GM12872 (cell line): ENCODE measurements around the gene CXCL14.

Experiments
- TF ChIP-seq, protein P1 (sequence below): IDR thresholded peaks from 3 replicates; pipeline ENCODE4 v1.5.1; 2011; ENCODE audit warnings: low read depth, mild to moderate bottlenecking, low read length, moderate library complexity; ENCODE audit not compliant: insufficient read depth

The CXCL14 gene

DNA sequence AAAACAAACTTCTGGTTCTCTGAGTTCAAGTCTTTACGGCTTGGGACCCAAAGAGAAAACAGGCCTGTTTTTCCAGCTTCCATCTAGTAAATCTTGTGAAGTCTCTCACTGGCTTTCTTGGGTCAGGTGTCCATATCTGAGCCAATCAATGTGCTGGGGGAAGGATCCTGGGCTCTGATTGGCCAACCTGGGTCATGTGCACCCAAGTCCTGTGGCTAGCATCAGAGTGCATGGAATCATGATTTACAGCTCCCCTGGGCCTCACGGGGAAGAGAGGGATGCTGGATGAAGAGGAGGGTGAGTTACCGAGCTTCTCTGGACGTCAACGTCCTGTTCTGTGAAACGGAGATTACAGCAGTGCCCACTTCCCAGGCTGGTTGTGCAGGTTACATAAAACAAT lies 19.4 kb downstream of the CXCL14 start:
- TF ChIP-seq, protein P1, sequence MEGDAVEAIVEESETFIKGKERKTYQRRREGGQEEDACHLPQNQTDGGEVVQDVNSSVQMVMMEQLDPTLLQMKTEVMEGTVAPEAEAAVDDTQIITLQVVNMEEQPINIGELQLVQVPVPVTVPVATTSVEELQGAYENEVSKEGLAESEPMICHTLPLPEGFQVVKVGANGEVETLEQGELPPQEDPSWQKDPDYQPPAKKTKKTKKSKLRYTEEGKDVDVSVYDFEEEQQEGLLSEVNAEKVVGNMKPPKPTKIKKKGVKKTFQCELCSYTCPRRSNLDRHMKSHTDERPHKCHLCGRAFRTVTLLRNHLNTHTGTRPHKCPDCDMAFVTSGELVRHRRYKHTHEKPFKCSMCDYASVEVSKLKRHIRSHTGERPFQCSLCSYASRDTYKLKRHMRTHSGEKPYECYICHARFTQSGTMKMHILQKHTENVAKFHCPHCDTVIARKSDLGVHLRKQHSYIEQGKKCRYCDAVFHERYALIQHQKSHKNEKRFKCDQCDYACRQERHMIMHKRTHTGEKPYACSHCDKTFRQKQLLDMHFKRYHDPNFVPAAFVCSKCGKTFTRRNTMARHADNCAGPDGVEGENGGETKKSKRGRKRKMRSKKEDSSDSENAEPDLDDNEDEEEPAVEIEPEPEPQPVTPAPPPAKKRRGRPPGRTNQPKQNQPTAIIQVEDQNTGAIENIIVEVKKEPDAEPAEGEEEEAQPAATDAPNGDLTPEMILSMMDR, result no peak

DNA sequence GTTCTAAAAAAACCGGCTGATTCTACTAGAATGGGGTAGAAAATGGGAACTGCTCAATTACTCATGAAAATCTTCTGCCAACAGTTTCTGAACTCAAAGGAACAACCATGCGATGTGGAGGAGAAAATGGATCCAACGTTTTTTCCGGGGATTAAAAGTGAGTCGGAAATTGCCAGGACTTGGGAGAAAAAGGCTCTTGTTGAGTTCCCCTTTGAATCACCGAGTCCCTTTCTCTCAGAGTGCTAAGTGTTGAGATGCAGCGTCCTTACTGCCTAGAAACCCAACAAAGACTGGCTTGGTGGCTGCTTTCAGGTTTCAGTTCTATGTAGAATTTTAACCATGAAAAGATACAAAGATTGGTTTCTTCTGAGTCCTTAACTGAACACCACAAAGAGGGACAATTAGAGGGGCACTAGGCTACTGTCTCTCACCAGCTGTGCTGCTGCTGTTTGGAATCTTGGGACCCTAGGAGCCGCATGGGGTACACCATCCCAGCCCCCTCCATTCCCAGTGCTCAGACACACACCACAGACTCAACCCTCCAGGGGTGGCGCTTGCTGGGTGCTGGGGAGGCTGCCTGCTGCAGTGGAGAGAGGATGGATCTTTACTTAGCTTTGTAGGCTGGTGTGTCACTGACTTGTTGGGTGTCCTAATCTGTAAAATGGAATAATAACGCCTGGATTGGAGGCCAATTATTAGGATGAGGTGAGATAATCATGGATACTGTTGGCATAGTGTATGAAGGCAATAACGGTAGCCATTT lies 21.5 kb downstream of the CXCL14 start:
- TF ChIP-seq, protein P1, result no peak

DNA sequence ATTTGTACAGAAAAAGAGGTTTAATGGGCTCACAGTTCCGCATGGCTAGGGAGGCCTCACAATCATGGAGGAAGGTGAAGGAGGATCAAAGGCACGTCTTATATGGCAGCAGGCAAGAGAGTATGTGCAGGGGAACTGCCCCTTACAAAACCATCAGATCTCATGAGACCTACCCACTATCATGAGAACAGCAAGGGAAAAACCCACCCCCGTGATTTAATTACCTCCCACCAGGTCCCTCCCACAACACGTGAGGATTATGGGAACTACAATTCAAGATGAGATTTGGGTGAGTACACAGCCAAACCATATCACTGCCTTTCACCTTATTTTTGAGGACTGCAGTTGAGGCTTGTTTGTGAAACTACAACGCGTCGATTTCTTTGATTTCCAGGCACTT lies 22.2 kb downstream of the CXCL14 start:
- TF ChIP-seq, protein P1, result no peak

DNA sequence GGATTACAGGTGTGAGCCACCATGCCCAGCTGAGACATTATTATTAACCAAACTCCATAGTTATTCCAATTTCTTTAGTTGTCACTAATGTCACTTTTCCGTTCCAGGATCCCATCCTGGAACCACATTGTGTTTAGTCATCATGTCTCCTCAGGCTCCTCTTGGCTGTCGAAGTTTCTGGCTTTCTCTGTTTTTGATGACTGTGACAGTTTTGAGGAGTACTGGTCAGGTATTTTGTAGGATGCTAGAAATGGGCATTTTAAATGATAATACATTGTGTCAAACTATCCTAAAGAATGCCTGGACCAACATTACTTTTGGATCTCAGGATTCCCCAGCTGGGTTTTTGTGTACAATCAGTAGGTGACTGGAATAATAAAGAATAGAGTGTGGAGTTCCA lies 23.3 kb downstream of the CXCL14 start:
- TF ChIP-seq, protein P1, result no peak

DNA sequence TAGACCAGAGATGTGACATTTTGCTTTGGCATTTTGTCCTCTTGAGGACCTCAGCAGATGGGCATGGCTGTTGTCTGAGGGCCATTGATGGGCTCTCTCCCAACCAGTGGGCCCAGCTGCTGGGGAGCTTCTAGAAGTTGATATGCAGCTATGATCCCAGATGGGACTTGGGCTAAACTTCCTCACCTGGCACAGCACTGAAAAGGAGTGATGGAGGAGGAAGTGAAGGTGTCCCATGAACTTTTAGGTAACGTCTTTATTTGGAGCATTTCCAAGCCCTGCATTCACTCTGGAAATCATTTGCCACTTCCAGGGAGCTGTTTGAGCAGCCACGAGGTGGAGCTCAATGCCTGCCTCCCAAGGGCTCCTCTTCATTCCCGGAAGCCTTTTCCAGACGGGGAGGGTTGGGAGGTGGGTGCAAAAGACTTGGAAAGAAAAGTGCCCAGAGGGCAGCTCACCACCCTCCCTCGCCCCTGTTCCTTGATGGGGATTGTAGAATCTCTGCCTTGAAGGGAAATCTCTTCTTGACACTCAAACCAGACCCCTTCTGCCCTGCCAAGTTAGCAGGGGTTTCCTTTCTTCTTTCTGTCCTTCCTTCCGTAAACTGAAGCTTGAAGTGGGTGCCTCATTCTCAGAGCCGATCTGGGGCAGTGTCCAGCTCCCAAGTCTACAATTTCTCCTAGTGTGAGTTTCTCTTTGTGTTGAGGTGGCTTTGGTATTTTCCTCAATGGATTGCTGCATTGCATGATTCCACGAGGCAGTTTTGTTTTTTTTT lies 24.9 kb downstream of the CXCL14 start:
- TF ChIP-seq, protein P1, result no peak

DNA sequence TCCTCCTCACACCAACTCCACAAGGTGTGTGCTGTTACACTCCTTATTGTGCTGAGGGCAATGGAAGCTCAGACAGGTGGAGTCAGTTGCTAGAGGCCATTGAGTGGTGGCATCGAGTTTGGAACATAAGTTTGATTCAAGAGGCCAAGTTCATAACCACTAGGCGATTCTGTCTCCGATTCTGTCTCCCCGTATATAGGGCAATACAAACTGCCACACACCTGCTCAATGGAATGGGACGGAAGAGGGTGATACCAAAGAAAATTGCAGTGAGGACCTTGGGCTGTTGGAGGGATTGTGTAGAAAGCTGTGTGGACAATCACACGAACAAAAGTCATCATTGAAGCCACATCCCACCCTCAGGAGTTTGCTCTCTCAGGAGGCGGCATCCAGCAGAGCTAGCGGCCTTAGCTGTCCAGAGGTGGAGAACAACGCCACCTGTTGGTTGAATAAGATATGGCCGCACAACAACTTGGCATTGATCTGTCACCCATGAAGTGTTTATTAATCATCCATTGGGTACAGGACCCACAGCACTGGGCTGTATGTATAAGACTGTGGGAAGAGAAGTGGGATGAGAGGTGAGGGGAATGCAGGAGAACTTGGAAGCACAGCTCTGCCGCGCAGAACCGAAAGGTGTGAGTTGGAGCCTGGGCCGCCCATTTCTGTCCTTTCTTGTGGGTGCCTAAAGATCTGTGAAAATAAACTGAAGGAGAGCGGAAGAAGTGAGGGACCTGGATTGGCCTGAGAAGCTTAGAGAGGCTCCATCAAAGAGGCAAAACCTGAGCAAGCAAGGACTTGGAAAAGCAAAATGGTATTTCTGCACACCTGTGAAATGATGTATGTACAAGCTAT lies 27.0 kb downstream of the CXCL14 start:
- TF ChIP-seq, protein P1, result peak; percentile 81

DNA sequence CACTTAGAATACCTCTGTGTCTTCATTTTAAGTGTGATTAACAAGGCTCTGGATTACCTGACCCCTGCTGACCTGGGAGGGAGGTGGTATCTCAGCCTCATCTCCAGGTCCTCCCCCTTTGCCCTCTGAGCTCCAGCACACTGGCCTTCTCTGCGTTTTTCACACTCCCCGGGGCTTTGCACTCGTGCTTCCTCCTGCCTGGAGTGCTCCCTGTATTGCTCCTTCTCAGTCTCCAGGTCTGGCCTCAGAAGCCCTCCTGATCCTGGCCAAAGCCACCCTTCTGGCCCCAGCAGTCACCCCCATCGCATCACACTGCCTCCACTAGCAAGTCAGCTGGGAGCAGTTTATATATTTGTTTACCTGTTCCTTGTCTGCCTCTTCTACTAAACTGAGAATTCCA lies 29.4 kb downstream of the CXCL14 start:
- TF ChIP-seq, protein P1, result no peak
